WTC11 (cell line): Measurements from ENCODE around the gene SLC35A3. TPM values are rescaled to one million over a fixed set of nuclear protein-coding genes. Genes with fewer than 3 reads are reported as not detected.
"Not testable (repeated sequence)": the region's sequence is repeated elsewhere in the genome, so short reads cannot be mapped to it uniquely, and the experiment has no call there.

ENCODE experiments used
- ATAC-seq: fragments of 200-7000 bp; cut with Tn5 transposase; 2 replicates; pipeline ENCODE4 v1.10.0; 2021; ENCODE audit warnings: mild to moderate bottlenecking, moderate library complexity
- CTCF ChIA-PET: fragments of 300-600 bp; sonication (Branson Sonifier 250); formaldehyde crosslinking; loops from one replicate; lab custom pipeline; 2021; ENCODE audit warnings: antibody characterized with exemption; lab: Charles Lee
- POLR2A ChIA-PET: fragments of 350-600 bp; sonication (Branson Sonifier 250); formaldehyde crosslinking; loops from one replicate; lab custom pipeline; 2021; ENCODE audit warnings: antibody characterized with exemption; lab: Charles Lee
- DNase-seq: peaks from one replicate; pipeline ENCODE4 v3.0.0; 2021; ENCODE audit warnings: low spot score
- H3K27ac Mint-ChIP-seq: 2 replicates; pipeline ENCODE4 v1.8.0; 2021; ENCODE audit warnings: mixed read lengths
- H3K27me3 Mint-ChIP-seq: 2 replicates; pipeline ENCODE4 v1.8.0; 2021; ENCODE audit warnings: low read depth, mild to moderate bottlenecking, moderate library complexity, mixed read lengths
- H3K36me3 Mint-ChIP-seq: 2 replicates; pipeline ENCODE4 v1.8.0; 2021; ENCODE audit warnings: mixed read lengths
- H3K4me1 Mint-ChIP-seq: 2 replicates; pipeline ENCODE4 v1.8.0; 2022; ENCODE audit warnings: mixed read lengths
- H3K4me3 Mint-ChIP-seq: 2 replicates; pipeline ENCODE4 v1.8.0; 2021; ENCODE audit warnings: mild to moderate bottlenecking, moderate library complexity, mixed read lengths
- H3K9me3 Mint-ChIP-seq: 2 replicates; pipeline ENCODE4 v1.8.0; 2021; ENCODE audit warnings: mixed read lengths
- ATF2 ChIP-seq: sonication (generic); formaldehyde crosslinking; IDR thresholded peaks from 2 replicates; pipeline ENCODE4 v1.8.1; 2022; ENCODE audit warnings: low read depth, missing genetic modification reagents, borderline replicate concordance
- CREM ChIP-seq: sonication (generic); formaldehyde crosslinking; IDR thresholded peaks from 2 replicates; pipeline ENCODE4 v1.8.1; 2022; ENCODE audit warnings: mild to moderate bottlenecking, missing genetic modification reagents, moderate library complexity
- NFATC4 ChIP-seq: fragments of 250-450 bp; sonication (Bioruptor Pico); IDR thresholded peaks from 2 replicates; pipeline ENCODE4 v1.9.0; 2021; ENCODE audit warnings: mild to moderate bottlenecking
- NR3C1 ChIP-seq: sonication (generic); formaldehyde crosslinking; conservative IDR thresholded peaks from 2 replicates; pipeline ENCODE4 v1.8.1; 2023; ENCODE audit warnings: low read depth, mild to moderate bottlenecking, missing genetic modification reagents
- ZNF219 ChIP-seq: sonication (generic); formaldehyde crosslinking; IDR thresholded peaks from 2 replicates; pipeline ENCODE4 v1.8.0; 2023; ENCODE audit warnings: missing genetic modification reagents, mild to moderate bottlenecking, borderline replicate concordance
- ZNF281 ChIP-seq: sonication (generic); formaldehyde crosslinking; IDR thresholded peaks from 2 replicates; pipeline ENCODE4 v1.8.0; 2023; ENCODE audit warnings: mild to moderate bottlenecking, missing genetic modification reagents
- ZNF671 ChIP-seq: fragments of 250-450 bp; sonication (Bioruptor Pico); IDR thresholded peaks from 2 replicates; pipeline ENCODE4 v1.8.0; 2021; ENCODE audit warnings: mild to moderate bottlenecking
- total RNA-seq: library from RNA; stranded (reverse); gene quantifications from 3 replicates; pipeline ENCODE4 v1.2.3, GENCODE V29; 2021
- TF ChIP-seq, protein P1 (sequence below): sonication (generic); formaldehyde crosslinking; IDR thresholded peaks from 2 replicates; pipeline ENCODE4 v1.8.1; 2023; ENCODE audit warnings: mild to moderate bottlenecking, moderate library complexity, missing genetic modification reagents

The SLC35A3 gene
- total RNA-seq, 1 experiment from 2014 or later, result 14.5 TPM

GRCh38 chr1:99956755-99957154, 13.0 kb upstream of the SLC35A3 start:
- Mint-ChIP-seq H3K4me1 (peaks cover 10% of the 10 kb centered on the region), H3K36me3 (peaks cover 2% of the 10 kb centered on the region; the same call in 1 of the 2 replicates), H3K9me3 (peaks cover 10% of the 10 kb centered on the region; the same call in 1 of the 2 replicates), H3K27me3 (no peaks in the 10 kb centered on the region), H3K27ac (peak overlapping the region; percentile 20; the same call in 1 of the 2 replicates), H3K4me3 (no peak overlapping the region)
- ChIA-PET CTCF (interaction anchor here (1.9 kb wide), 1 partner anchor 13 kb away, joined by 4 read pairs; the partner anchor contains the start of gene SLC35A3), POLR2A (no interaction called here)
- TF ChIP-seq CREM (CRISPR knock-in tag), result no peak
- TF ChIP-seq ATF2, result no peak
- TF ChIP-seq ZNF671, result no peak
- DNase-seq (no peak), ATAC-seq (no peak)

GRCh38 chr1:99957818-99958217, 12.0 kb upstream of the SLC35A3 start:
- Mint-ChIP-seq H3K27ac (peak overlapping the region; percentile 6), H3K36me3 (peaks cover 2% of the 10 kb centered on the region; the same call in 1 of the 2 replicates), H3K4me1 (peaks cover 10% of the 10 kb centered on the region), H3K27me3 (no peaks in the 10 kb centered on the region), H3K4me3 (no peak overlapping the region; the same call in 1 of the 2 replicates), H3K9me3 (peaks cover 10% of the 10 kb centered on the region; the same call in 1 of the 2 replicates)
- no peak for DNase-seq
- TF ChIP-seq NR3C1 (CRISPR knock-in tag), result no peak
- TF ChIP-seq NFATC4 (CRISPR knock-in tag), result no peak
- TF ChIP-seq, protein P1, sequence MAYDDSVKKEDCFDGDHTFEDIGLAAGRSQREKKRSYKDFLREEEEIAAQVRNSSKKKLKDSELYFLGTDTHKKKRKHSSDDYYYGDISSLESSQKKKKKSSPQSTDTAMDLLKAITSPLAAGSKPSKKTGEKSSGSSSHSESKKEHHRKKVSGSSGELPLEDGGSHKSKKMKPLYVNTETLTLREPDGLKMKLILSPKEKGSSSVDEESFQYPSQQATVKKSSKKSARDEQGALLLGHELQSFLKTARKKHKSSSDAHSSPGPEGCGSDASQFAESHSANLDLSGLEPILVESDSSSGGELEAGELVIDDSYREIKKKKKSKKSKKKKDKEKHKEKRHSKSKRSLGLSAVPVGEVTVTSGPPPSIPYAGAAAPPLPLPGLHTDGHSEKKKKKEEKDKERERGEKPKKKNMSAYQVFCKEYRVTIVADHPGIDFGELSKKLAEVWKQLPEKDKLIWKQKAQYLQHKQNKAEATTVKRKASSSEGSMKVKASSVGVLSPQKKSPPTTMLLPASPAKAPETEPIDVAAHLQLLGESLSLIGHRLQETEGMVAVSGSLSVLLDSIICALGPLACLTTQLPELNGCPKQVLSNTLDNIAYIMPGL, result no peak
- no peak for TF ChIP-seq ZNF281 (CRISPR knock-in tag)
- TF ChIP-seq ZNF219, result no peak
- peak; percentile 58 for ATAC-seq
- CTCF ChIA-PET, result interaction anchor here (1.9 kb wide), 1 partner anchor 12 kb away, joined by 4 read pairs; the partner anchor contains the start of gene SLC35A3
- POLR2A ChIA-PET, result no interaction called here

GRCh38 chr1:99959189-99959705, 10.5 kb upstream of the SLC35A3 start:
- CTCF ChIA-PET, ATAC-seq, H3K36me3 Mint-ChIP-seq, POLR2A ChIA-PET, H3K4me3 Mint-ChIP-seq, H3K27me3 Mint-ChIP-seq, DNase-seq, H3K27ac Mint-ChIP-seq: not testable (repeated sequence)
- peaks cover 10% of the 10 kb centered on the region for H3K4me1 Mint-ChIP-seq
- peaks cover 10% of the 10 kb centered on the region; the same call in 1 of the 2 replicates for H3K9me3 Mint-ChIP-seq

GRCh38 chr1:99960260-99960659, 9.5 kb upstream of the SLC35A3 start:
- H3K27me3 Mint-ChIP-seq, POLR2A ChIA-PET, DNase-seq, H3K36me3 Mint-ChIP-seq, ATAC-seq, H3K27ac Mint-ChIP-seq, CTCF ChIA-PET, H3K4me3 Mint-ChIP-seq: not testable (repeated sequence)
- Mint-ChIP-seq H3K4me1 (peaks cover 10% of the 10 kb centered on the region), H3K9me3 (peaks cover 10% of the 10 kb centered on the region; the same call in 1 of the 2 replicates)
